Erythroblast (primary cell): ENCODE data around the gene DSP.

Experiments used
- DNase-seq, 2 experiments: peaks; one replicate each; lab custom pipeline; 2025; lab: John Stamatoyannopoulos, UW
- GATA1 ChIP-seq: IDR thresholded peaks from 2 replicates; pipeline ENCODE4 v1.6.1; 2011; ENCODE audit warnings: low read depth, mild to moderate bottlenecking, control low read depth, low read length, moderate library complexity
- POLR2A ChIP-seq: IDR thresholded peaks from 2 replicates; pipeline ENCODE4 v1.6.1; 2011; ENCODE audit warnings: mild to moderate bottlenecking, low read length

DSP gene, protein sequence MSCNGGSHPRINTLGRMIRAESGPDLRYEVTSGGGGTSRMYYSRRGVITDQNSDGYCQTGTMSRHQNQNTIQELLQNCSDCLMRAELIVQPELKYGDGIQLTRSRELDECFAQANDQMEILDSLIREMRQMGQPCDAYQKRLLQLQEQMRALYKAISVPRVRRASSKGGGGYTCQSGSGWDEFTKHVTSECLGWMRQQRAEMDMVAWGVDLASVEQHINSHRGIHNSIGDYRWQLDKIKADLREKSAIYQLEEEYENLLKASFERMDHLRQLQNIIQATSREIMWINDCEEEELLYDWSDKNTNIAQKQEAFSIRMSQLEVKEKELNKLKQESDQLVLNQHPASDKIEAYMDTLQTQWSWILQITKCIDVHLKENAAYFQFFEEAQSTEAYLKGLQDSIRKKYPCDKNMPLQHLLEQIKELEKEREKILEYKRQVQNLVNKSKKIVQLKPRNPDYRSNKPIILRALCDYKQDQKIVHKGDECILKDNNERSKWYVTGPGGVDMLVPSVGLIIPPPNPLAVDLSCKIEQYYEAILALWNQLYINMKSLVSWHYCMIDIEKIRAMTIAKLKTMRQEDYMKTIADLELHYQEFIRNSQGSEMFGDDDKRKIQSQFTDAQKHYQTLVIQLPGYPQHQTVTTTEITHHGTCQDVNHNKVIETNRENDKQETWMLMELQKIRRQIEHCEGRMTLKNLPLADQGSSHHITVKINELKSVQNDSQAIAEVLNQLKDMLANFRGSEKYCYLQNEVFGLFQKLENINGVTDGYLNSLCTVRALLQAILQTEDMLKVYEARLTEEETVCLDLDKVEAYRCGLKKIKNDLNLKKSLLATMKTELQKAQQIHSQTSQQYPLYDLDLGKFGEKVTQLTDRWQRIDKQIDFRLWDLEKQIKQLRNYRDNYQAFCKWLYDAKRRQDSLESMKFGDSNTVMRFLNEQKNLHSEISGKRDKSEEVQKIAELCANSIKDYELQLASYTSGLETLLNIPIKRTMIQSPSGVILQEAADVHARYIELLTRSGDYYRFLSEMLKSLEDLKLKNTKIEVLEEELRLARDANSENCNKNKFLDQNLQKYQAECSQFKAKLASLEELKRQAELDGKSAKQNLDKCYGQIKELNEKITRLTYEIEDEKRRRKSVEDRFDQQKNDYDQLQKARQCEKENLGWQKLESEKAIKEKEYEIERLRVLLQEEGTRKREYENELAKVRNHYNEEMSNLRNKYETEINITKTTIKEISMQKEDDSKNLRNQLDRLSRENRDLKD (N-terminal part only)

DNA sequence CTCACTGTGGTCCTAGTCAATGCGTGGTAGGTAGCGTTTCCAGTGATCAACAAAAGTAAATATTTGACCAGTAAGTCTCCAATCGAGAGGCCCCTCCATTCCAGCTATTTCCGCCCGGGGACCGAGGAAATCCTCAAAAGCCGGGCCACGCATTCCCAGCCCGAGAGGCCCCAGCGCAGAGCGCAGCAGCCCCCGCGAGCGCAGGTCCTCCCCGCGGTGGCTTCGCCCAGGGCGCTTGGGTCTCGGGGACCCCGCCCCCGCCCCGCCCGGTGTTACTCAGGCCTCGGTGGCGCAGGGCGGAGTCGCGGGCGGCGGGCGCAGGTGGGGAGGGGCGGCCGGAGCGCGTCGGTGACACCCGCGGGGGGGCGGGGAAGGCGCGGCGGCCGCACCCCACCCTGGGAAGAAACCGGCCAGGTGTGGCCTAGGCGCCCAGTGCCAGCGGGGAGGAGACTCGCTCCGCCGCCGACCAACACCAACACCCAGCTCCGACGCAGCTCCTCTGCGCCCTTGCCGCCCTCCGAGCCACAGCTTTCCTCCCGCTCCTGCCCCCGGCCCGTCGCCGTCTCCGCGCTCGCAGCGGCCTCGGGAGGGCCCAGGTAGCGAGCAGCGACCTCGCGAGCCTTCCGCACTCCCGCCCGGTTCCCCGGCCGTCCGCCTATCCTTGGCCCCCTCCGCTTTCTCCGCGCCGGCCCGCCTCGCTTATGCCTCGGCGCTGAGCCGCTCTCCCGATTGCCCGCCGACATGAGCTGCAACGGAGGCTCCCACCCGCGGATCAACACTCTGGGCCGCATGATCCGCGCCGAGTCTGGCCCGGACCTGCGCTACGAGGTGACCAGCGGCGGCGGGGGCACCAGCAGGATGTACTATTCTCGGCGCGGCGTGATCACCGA, at the start of gene DSP:
Gene DSP (plus strand): TSS at position 497 of the 890 bp plus-strand sequence. CDS start 245 bp downstream, at position 742.
- no peak for TF ChIP-seq GATA1
- TF ChIP-seq POLR2A: no peak
- DNase-seq: peak; percentile 33 to 37

DNA sequence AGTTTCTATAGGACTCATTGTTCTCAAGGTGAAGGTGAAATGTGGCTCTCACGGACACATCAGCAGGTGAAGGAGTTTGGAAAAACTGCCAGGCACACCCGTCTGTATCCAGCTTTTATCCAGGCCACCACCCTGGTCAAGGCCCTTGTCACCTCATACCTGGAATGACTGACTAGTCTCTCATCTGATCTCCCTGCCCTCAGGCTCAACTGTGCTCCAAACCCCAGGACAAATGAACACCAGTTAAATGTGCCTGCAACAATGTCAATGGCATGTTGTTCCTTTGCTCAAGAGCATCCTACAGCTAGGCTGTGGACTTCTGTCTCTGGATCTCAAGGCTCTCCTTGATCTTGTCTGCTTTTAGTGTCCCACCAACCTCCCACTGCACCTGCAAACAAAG, 47.6 kb upstream of the DSP start:
- no peak for DNase-seq
- no peak for TF ChIP-seq GATA1
- TF ChIP-seq POLR2A: no peak

DNA sequence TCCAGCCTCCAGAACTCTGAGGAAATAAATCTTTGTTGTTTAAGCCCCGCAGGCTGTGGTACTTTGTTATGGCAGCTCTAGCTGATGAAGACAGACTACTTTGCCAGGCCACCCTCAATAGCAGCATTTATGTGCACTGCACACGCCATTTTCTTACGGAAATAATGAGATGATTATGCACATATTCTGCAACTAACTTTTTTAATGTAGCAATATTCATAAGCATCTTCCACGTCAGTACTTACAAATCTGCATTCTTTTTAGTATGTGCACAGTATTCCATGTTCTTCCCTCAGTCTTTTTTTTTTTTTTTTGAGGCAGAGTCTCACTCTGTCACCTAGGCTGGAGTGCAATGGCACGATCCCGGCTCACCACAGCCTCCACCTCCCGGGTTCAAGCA, 46.8 kb upstream of the DSP start:
- TF ChIP-seq GATA1 (no peak), POLR2A (no peak)
- no peak for DNase-seq

DNA sequence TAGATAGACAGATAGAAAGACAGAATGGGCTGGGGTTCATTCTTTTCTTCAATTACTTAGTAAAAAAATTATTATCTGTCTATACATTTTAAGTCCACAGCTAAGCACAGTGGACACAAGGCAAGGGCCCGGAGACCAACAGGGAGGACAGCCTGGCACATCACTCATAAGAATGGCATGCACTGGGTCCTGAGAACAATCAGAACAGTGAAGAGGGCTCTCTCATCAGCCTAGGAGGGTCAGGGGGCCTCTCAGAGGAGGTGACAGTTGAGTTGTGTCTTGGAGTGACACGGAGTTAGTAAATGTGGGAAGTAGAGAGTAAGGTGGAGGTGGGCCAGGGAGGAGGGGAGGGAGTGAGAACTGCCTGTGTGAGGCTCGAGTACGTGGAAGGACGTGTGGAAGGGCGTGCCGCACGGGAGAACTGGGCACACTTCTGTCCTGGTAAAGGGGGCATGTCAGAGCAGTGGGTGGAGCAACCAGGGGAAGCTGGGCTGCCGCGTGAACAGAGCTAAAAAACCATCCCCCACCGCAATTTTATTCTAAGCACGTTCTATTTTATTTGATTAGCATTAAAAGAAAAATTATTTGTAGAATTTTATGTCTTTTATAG, 45.1 kb upstream of the DSP start:
- no peak for DNase-seq
- no peak for TF ChIP-seq GATA1
- no peak for TF ChIP-seq POLR2A

DNA sequence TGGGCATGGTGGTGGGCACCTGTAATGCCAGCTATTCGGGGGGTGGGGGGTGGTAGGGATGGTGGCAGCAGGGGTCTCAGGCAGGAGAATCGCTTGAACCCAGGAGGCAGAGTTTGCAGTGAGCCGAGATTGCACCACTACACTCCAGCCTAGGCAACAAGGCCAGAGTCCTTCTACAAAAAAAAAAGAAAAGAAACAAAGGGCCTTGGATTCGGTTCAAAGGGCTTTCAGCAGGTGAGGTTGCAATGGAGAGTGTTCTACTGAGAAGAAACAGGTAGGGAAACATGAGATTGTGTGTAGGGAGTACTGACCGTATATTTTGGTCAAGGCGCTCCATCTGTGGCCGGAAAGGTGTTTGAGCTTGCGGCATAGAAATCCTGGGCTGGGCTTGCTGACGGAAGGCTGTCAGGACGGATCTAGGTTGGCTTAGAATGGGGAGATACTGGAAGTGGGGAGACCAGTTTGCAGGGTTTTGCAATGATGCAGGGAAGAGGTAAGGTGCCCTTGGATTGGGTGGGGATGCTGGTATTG, 40.7 kb upstream of the DSP start:
- no peak for DNase-seq
- TF ChIP-seq POLR2A (no peak), GATA1 (no peak)

DNA sequence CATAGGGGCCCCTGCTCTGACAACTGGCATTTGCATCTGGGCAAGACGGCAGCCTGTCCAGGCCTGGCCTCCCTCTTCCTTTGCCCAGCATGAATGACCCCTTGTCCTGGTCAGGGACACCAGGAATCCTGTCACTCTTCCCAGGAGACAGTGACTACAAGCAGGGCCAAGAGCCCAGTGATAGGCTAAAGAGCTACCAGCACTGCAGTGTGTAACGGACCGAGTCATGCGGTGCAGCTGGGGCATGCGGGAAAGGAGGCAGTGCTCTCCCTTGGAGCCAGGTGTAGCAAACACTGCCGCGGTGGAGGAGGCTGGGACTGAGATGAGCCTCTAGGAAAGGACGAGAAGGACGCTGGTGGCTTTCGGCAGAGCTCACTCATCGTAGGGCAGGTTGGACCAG, 38.7 kb upstream of the DSP start:
- DNase-seq: no peak
- no peak for TF ChIP-seq GATA1
- no peak for TF ChIP-seq POLR2A

DNA sequence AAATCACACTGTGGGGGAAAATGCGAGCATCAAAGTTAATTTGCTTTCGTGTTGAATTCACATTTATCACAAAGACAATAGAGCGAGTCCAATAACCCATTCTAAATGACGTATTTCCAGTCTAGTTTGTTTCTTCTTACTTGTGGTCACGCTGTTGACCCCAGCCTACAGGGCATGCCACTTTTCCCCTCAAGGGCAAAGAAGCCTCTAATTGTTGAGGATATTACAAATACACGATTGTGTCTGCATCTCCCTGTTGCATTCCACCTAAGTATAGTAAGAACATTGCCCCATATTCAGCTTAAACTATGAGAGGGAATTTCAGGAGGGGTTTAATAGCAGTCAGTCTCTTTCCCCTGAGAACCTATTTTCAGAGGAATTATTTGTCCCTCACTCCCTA, 37.4 kb upstream of the DSP start:
- no peak for TF ChIP-seq GATA1
- TF ChIP-seq POLR2A: no peak
- no peak for DNase-seq

DNA sequence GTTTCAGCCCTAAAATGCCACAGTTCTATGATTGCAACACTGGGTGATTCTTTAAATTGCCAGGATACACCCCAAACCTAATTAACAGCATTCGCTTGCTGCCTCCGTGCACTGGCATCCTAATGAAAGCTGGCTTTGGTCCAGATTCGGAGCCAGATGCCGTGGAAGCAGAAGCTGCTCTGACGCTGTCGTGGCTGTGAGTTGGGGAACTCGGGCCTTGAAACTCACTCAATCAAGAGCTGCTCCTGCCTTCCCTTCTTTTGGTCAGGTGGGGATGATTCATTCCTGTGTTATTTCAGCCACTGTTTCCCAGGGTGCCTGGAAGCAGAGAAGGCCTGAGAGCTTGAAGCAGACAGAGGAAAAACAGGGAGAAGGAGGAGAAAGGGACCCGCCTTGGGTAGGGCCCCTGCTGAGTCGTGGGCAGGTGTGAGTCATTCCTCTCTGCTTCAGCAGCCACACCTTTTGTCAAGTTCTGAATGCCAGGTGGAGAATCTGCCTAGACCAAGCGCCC, 36.2 kb upstream of the DSP start:
- TF ChIP-seq GATA1: no peak
- TF ChIP-seq POLR2A: no peak
- DNase-seq: peak in 1 of 2 experiments; percentile 6

DNA sequence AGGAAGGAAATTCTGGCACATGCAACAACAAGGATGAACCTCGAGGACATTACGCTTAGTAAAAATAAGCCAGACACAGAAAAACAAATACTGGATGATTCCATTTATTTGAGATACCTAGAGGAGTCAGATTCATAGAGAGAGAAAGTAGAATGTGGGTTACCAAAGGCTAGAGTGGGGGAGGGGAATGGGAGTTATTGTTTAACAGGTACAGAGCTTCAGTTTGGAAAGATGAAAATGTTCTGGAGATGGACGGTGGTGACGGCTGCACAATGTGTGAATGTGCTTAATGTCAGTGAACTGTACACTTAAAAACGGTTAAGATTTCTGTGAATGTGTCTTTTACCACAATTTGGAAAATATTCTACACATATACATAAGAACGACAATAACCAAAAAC, 33.9 kb upstream of the DSP start:
- TF ChIP-seq GATA1 (no peak), POLR2A (no peak)
- DNase-seq: no peak

DNA sequence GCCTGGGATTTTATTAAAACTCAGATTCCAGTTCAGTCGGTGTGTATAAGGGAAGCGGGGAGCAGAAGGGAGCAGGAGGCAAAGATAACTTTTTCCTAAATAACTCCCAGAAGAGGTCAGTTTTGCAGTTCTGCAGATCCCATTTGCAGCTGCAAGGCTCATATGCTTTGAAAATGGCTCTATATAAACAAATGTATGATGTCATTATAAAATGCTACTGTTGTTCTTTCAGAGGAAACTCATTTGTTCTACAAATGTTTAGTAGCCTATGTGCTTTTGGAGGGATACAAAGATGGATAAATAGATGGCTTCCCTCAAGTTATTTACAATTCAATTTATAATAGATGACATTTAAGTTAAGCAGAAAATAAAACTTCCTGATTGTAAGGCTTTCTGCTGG, 29.2 kb upstream of the DSP start:
- no peak for DNase-seq

DNA sequence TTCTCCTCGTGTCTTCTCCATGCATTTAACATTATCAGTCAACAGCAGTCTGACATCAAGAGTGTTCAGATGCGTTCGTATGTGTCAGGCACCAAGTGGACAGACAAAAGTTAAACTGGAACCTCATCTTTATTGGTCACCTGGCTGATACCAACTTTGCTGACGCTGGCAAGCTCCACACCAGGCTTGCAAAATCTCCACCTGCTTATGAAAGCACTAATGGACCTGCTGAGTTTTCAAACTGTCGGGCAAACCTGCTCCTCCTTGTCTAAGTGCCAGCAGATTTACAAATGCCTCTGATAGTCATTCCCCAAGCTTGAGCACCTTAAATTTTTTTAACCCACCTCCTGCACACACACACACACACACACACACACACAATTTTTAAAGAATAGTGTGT, 27.9 kb upstream of the DSP start:
- no peak for TF ChIP-seq GATA1
- no peak for TF ChIP-seq POLR2A
- no peak for DNase-seq

More for the DNA sequence above, 29.2 kb upstream of the DSP start:
- TF ChIP-seq POLR2A (no peak), GATA1 (no peak)

DNA sequence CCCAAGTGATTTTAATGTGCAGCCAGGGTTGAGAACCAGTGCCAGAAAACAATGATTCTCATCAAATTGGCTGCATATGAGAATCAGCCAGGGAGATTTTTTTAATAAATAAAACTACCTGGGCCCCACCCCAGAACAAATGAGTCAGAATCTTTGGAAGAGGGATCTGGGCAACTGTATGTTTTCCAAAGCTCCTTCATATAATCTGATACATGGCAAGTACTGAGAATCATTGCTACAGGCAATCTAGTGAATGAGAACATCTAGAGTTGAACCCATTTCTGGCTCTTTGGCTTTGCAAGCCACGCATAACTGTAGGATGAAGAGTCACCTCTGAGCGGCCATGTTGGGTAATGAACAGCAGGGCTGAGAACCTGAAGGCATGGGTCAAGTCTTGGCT, 26.1 kb upstream of the DSP start:
- TF ChIP-seq POLR2A (no peak), GATA1 (no peak)

DNA sequence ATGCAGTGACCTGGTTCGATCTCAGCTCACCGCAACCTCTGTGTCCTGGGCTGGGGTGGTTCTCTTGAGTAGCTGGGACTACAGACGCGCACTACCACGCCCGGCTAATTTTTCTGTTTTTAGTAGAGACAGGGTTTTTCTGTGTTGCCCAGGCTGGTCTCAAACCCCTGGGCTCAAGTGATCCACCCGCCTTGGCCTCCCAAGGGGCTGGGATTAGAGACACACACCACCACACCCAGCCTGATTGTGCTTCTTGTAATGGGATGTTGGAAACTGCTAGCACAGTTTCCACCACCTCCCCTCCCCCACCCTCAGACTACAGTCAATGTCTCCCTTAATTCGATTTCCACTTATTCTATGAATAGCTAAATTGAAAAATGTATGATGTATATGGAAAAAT, 22.6 kb upstream of the DSP start:
- no peak for DNase-seq
- no peak for TF ChIP-seq POLR2A
- no peak for TF ChIP-seq GATA1

More for the DNA sequence above, 26.1 kb upstream of the DSP start:
- no peak for DNase-seq
